AG04449 (cell line): ENCODE data around the gene RFX4.

Source experiments
- CTCF ChIA-PET: fragments of 350-600 bp; formaldehyde crosslinking; extraction: SDS; loops from one replicate; lab custom pipeline; 2021; ENCODE audit warnings: antibody characterized with exemption; lab: Yijun Ruan, JAX
- POLR2A ChIA-PET: fragments of 400-600, 350-600 bp; formaldehyde crosslinking; extraction: SDS; loops from one replicate; lab custom pipeline; 2020; ENCODE audit warnings: antibody characterized with exemption, inconsistent platforms; lab: Yijun Ruan, JAX
- DNase-seq: peaks from one replicate; pipeline ENCODE4 v3.0.0-alpha.2; 2010; ENCODE audit warnings: low read depth, low spot score
- H3K4me3 ChIP-seq: 2 replicates; pipeline ENCODE4 v1.5.1; 2011; ENCODE audit warnings: low read depth, mild to moderate bottlenecking, control low read depth, low read length
- TF ChIP-seq, protein P1 (sequence below): IDR thresholded peaks from one replicate; pipeline ENCODE4 v1.5.1; 2011; ENCODE audit warnings: mild to moderate bottlenecking, moderate library complexity, low read length, control low read depth, inconsistent platforms; ENCODE audit not compliant: insufficient read depth; ENCODE audit errors: missing control alignments

Gene RFX4

DNA sequence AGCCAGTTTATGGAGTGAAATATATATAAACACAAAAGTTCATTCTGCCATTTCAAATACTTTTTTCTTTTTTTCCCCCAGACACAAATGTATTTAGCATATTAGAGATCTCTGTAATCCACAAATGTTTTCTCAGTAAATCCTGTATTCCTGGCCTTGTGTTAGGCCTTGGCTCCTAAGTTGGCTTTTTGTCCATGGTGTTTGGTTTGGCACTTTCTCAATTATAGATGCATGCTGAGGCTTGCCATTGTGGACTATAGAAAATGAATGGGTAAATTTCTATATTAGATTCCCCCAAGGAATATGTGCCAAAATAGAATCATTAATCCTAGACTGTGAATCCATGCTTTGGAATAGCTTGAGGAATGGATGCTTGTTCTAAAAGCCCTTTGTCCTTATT, 208.7 kb downstream of the RFX4 start:
- TF ChIP-seq, protein P1, sequence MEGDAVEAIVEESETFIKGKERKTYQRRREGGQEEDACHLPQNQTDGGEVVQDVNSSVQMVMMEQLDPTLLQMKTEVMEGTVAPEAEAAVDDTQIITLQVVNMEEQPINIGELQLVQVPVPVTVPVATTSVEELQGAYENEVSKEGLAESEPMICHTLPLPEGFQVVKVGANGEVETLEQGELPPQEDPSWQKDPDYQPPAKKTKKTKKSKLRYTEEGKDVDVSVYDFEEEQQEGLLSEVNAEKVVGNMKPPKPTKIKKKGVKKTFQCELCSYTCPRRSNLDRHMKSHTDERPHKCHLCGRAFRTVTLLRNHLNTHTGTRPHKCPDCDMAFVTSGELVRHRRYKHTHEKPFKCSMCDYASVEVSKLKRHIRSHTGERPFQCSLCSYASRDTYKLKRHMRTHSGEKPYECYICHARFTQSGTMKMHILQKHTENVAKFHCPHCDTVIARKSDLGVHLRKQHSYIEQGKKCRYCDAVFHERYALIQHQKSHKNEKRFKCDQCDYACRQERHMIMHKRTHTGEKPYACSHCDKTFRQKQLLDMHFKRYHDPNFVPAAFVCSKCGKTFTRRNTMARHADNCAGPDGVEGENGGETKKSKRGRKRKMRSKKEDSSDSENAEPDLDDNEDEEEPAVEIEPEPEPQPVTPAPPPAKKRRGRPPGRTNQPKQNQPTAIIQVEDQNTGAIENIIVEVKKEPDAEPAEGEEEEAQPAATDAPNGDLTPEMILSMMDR = no peak
- no peak for DNase-seq
- POLR2A ChIA-PET = no interaction called here
- H3K4me3 ChIP-seq = no peak overlapping the region
- CTCF ChIA-PET = interaction anchor here (1.3 to 1.6 kb wide), 3 partner anchors 9 to 50 kb away, joined by 3 to 6 read pairs (median 3); no protein-coding TSS in a partner anchor

DNA sequence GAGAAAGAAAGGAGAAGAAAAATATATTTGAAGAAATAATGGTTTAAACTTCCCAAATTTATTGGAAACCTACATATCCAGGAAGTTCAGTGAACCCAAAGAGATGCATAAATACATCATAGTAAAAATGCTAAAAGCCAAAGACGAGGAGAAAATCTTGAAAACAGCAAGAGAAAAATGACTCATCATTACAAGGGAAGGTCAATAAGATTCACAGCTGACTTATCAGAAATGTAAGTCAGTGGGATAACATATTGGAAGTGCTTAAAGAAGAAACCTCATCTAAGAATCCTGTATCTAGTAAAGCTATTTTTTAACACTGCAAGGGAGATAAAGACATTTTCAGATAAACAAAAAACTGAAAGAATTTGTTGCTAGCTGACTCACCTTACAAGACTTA, 211.6 kb downstream of the RFX4 start:
- no peak for DNase-seq
- ChIA-PET POLR2A (no interaction called here), CTCF (no interaction called here)
- TF ChIP-seq, protein P1 = no peak
- H3K4me3 ChIP-seq = no peak overlapping the region

DNA sequence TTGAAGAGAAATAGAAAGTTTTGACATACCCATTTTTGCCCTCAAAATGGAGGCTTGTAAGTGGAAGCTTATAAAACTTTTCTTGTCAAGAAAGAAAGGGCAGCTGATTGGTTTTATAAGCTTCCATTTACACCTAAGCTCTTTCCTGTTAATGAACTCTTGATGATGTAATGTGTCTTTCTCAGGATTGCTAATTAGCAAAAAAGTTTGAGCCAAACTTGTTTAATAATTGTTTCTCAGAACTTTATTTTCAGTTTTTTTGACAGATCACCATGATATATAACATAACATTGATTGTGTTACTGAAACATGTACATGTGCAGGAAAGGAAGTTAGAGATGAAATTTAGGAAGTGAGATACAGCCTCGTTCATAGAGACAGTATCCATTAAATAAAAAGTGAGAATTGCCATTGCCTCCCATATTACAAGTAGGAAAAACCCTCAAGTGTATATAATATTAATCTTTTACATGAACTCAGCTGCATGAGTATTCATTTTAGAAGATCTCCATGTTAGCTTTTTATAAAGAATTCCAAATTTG, 218.4 kb downstream of the RFX4 start:
- POLR2A ChIA-PET = interaction anchor here (0.9 kb wide), 1 partner anchor 27 kb away, joined by 3 read pairs; the partner anchor contains the start of gene RIC8B
- CTCF ChIA-PET = interaction anchor here (1.0 kb wide), 1 partner anchor 41 kb away, joined by 3 read pairs; no protein-coding TSS in a partner anchor
- TF ChIP-seq, protein P1 = no peak

DNA sequence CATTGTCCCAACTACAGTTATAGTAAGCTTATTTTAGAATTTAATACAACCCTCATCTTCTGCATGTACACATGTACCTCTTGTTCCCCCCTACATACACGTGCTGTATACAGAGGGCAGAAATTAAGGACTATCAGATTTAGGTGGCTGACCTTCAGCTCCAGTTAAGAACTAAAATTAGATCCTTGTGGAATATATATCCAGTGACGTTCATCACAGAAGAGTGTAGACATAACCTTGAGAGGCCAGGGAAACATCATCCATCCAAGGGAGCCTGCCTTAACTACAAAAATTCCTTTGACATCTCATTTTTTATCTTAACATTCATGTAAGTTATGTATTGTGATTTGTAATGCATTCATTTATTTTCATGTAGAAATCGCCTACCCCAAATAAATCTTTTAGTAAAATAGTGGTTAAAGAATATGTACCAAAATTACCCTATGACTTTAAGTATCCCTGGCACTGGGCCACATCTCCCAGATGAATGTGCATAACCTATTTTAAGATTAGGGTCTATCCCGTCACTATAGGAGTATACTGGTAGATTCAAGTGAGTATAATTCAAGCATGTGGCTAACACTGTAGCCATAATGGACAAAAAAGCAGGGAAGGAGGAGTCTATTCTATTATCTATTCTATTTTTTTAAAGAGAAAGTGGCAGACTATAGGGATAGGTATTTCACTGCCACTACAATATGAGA, 219.2 kb downstream of the RFX4 start:
- ChIA-PET POLR2A (no interaction called here), CTCF (interaction anchor here (0.9 to 1.0 kb wide), 2 partner anchors 11 to 40 kb away, joined by 3 read pairs; no protein-coding TSS in a partner anchor)
- TF ChIP-seq, protein P1 = no peak
- no peak overlapping the region for H3K4me3 ChIP-seq
- no peak for DNase-seq

More for the DNA sequence above, 218.4 kb downstream of the RFX4 start:
- DNase-seq = no peak
- no peak overlapping the region for H3K4me3 ChIP-seq

DNA sequence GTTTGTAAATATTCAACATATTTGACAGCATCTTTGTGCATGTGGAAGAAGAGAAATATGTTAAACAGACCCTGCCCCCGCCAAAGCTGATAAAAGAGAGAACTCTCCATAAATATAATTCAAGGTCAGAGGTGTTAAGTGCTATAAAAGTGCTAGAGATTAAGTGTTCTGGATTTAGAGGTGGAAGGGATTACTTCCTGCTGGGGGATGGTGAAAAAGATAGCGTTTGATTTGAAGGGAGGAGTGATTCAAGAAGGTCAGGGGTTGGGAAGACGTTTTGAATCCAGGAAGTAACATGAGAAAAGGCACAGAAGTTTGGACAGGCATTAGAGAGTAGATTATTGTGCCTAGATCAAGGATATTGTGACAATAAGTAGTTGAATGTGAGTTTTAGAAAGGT, 221.9 kb downstream of the RFX4 start:
- CTCF ChIA-PET = no interaction called here
- no peak overlapping the region for H3K4me3 ChIP-seq
- TF ChIP-seq, protein P1 = no peak
- POLR2A ChIA-PET = no interaction called here
- no peak for DNase-seq
